Smooth muscle cell (in vitro differentiated cells): ENCODE data around the gene RAB14. TPM values are rescaled to one million over a fixed set of nuclear protein-coding genes. Genes with fewer than 3 reads are reported as not detected.

Source experiments
- DNase-seq: peaks from one replicate; lab custom pipeline; 2025; ENCODE audit not compliant: unreplicated experiment; lab: John Stamatoyannopoulos, UW
- H2AFZ ChIP-seq: fragments of 200-600 bp; sonication (generic); 2 replicates; pipeline ENCODE4 v1.6.0; 2016; ENCODE audit warnings: antibody characterized with exemption, low read depth, mild to moderate bottlenecking
- H3F3A ChIP-seq: fragments of 200-600 bp; sonication (generic); 2 replicates; pipeline ENCODE4 v1.6.0; 2017; ENCODE audit warnings: antibody characterized with exemption, low read depth
- H3K27ac ChIP-seq: fragments of 200-600 bp; sonication (generic); 2 replicates; pipeline ENCODE4 v1.5.1; 2016; ENCODE audit warnings: low read depth, mild to moderate bottlenecking
- H3K27me3 ChIP-seq: fragments of 200-600 bp; sonication (generic); 2 replicates; pipeline ENCODE4 v1.6.1; 2016; ENCODE audit warnings: low read depth, mild to moderate bottlenecking
- H3K36me3 ChIP-seq: fragments of 200-600 bp; sonication (generic); 2 replicates; pipeline ENCODE4 v1.5.1; 2016; ENCODE audit warnings: low read depth
- H3K4me1 ChIP-seq: fragments of 200-600 bp; sonication (generic); 2 replicates; pipeline ENCODE4 v1.5.1; 2016; ENCODE audit warnings: low read depth
- H3K4me2 ChIP-seq: fragments of 200-600 bp; sonication (generic); 2 replicates; pipeline ENCODE4 v1.6.0; 2016; ENCODE audit warnings: mild to moderate bottlenecking
- H3K4me3 ChIP-seq: fragments of 200-600 bp; sonication (generic); 2 replicates; pipeline ENCODE4 v1.5.1; 2016; ENCODE audit warnings: mild to moderate bottlenecking
- H3K79me2 ChIP-seq: fragments of 200-600 bp; sonication (generic); 2 replicates; pipeline ENCODE4 v1.6.0; 2016; ENCODE audit warnings: low read depth, mild to moderate bottlenecking
- H3K9ac ChIP-seq: fragments of 200-600 bp; sonication (generic); 2 replicates; pipeline ENCODE4 v1.6.0; 2016; ENCODE audit warnings: low read depth
- H3K9me3 ChIP-seq: fragments of 200-600 bp; sonication (generic); replicated peaks from 2 replicates; pipeline ENCODE4 v1.5.1; 2016; ENCODE audit warnings: low read depth
- H4K20me1 ChIP-seq: fragments of 200-600 bp; sonication (generic); 2 replicates; pipeline ENCODE4 v1.6.0; 2016; ENCODE audit warnings: low read depth
- CTCF ChIP-seq: fragments of 200-600 bp; sonication (generic); IDR thresholded peaks from 2 replicates; pipeline ENCODE4 v1.5.1; 2017; ENCODE audit warnings: borderline replicate concordance, mild to moderate bottlenecking, antibody characterized with exemption; ENCODE audit not compliant: insufficient read depth, poor library complexity, severe bottlenecking
- WGBS: methylation state at CpG from one replicate; pipeline ENCODE4 v1.1.7; 2016; ENCODE audit warnings: low lambda C conversion rate; 5-methylcytosine and 5-hydroxymethylcytosine counted together
- polyA plus RNA-seq: library from polyadenylated mRNA; unstranded; fragments of >200 nt; fragmentation: Nextera tagmentation; extraction: Ambion mirVana; gene quantifications from 2 replicates; pipeline ENCODE4 v1.2.1, GENCODE V29; 2016
- total RNA-seq: library from RNA; depleted of rRNA; stranded (reverse); fragments of >200 nt; gene quantifications from 2 replicates; pipeline ENCODE4 v1.2.3, GENCODE V29; 2014

RAB14 gene
- total and polyA plus RNA-seq, 2 experiments from 2014 or later: 49.3 to 51.4 TPM

DNA sequence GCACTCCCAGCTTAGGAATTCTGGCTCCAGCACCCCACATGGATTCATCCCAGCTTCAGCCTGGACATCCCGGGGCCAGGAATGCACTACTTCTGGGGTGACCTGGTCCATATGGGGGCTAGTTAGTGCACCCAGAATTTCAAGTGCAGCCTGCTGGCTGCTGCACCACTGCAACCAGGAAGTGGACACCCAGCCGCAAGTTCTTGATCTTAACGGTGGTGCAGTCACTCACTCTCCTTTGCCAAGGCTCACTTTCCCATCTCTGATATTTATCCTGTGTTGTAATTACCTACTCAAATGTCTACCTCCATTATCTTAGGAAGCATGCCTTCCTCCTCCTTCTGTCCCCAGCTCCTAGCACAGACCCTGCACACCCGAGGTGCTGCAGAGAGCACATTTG, 26.2 kb upstream of the RAB14 start:
- H4K20me1 ChIP-seq: no peaks in the 10 kb centered on the region
- WGBS: 89% methylated on average over 4 of the region's 4 CpGs
- no peaks in the 10 kb centered on the region for H3K79me2 ChIP-seq
- H3F3A ChIP-seq: no peaks in the 10 kb centered on the region
- no peaks in the 10 kb centered on the region for H3K4me1 ChIP-seq
- no peak for DNase-seq
- H2AFZ ChIP-seq: no peak overlapping the region
- H3K4me3 ChIP-seq: no peak overlapping the region
- no peaks in the 10 kb centered on the region for H3K36me3 ChIP-seq
- no peaks in the 10 kb centered on the region for H3K9me3 ChIP-seq
- no peak overlapping the region for H3K4me2 ChIP-seq
- no peak overlapping the region for H3K27ac ChIP-seq
- H3K27me3 ChIP-seq: no peaks in the 10 kb centered on the region
- H3K9ac ChIP-seq: no peak overlapping the region
- TF ChIP-seq CTCF: no peak

DNA sequence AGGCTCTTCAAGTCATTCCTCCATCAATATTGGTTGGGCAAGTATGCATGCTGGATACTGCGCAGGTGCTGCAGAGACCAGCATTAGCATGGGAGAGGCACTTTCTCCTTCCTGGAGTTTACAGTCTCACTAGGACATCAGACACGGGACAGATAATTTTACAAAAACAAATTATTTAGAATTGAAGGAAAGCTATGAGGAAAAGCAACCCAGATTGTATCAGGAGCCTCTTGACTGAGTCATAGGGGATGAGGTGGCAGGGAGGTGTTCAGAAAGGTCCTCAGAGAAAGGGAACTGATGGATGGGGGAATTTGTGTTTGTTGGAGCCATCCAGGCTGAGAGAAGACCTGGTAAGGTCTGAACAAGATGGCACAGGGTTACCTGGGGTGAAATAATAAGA, 24.5 kb upstream of the RAB14 start:
- H3K4me2 ChIP-seq: no peak overlapping the region
- H3K4me1 ChIP-seq: peaks cover 8% of the 10 kb centered on the region
- no peaks in the 10 kb centered on the region for H3K36me3 ChIP-seq
- H3K79me2 ChIP-seq: no peaks in the 10 kb centered on the region
- no peaks in the 10 kb centered on the region for H3F3A ChIP-seq
- no peaks in the 10 kb centered on the region for H3K27me3 ChIP-seq
- no peak for DNase-seq
- H3K9ac ChIP-seq: no peak overlapping the region
- H3K9me3 ChIP-seq: no peaks in the 10 kb centered on the region
- TF ChIP-seq CTCF: no peak
- H2AFZ ChIP-seq: no peak overlapping the region
- H3K27ac ChIP-seq: no peak overlapping the region
- H4K20me1 ChIP-seq: no peaks in the 10 kb centered on the region
- WGBS: 59% methylated on average over 2 of the region's 2 CpGs
- no peak overlapping the region for H3K4me3 ChIP-seq

DNA sequence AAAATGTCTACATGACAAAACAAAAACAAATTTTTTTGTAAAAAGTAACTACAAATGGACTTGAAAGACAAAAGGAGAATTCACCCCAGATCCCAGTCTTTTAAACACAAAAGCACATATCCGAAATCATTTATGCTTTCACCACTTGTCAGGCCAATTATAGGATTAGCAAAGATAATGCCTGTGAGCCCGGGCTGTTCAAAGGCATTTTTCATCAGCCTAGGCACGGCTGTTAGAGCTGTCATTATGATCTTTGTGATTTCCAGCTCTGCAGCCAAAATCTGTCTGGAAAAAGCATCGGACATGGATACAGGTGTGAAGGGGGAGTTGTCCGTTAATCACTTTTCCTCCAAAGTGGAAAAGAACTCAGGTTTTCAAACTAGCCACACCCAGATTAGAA, 23.6 kb upstream of the RAB14 start:
- Histone ChIP-seq H2AFZ (no peak overlapping the region), H3K4me1 (peaks cover 16% of the 10 kb centered on the region), H3K27ac (no peak overlapping the region), H3K9ac (no peak overlapping the region), H3F3A (no peaks in the 10 kb centered on the region), H3K36me3 (no peaks in the 10 kb centered on the region), H3K4me3 (no peak overlapping the region), H3K4me2 (no peak overlapping the region), H3K9me3 (no peaks in the 10 kb centered on the region), H4K20me1 (no peaks in the 10 kb centered on the region), H3K27me3 (no peaks in the 10 kb centered on the region), H3K79me2 (no peaks in the 10 kb centered on the region)
- 26% methylated on average over 5 of the region's 5 CpGs for WGBS
- no peak for TF ChIP-seq CTCF
- no peak for DNase-seq

DNA sequence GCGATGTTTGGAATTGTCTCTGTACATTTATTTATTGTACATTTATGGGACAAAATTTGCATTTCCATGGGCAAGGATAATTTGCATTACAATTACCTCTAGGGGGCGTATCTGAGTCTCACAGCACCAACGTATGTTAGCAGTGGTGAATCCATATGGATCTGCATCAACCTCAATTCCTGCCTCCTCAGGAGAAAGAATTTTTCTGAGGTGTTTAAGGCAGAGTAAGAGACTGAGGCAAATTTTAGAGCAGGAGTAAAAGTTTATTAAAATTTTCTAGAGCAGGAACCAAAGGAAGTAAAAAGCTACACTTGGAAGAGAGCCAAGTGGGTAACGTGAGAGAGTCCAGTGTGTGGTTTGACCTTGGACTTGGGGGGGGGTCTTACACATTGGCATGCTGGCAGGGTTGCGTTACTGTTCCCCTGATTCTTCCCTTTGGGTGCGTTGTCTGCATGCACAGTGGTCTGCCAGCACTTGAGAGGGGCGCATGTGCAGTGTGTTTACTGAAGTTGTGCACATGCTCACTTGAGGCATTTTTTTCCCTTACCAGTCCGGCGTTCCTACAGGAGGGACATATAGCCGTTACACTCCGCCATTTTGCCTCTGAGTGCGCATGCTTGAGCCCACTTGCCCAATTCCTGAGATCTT, 21.0 kb upstream of the RAB14 start:
- no peaks in the 10 kb centered on the region for H3K9me3 ChIP-seq
- no peak overlapping the region for H3K4me2 ChIP-seq
- peaks cover 16% of the 10 kb centered on the region for H3K4me1 ChIP-seq
- DNase-seq: no peak
- H3K36me3 ChIP-seq: no peaks in the 10 kb centered on the region
- TF ChIP-seq CTCF: peak; percentile 75
- H3K4me3 ChIP-seq: no peak overlapping the region
- H3K9ac ChIP-seq: no peak overlapping the region
- H3F3A ChIP-seq: no peaks in the 10 kb centered on the region
- no peaks in the 10 kb centered on the region for H4K20me1 ChIP-seq
- no peak overlapping the region for H2AFZ ChIP-seq
- no peaks in the 10 kb centered on the region for H3K79me2 ChIP-seq
- 78% methylated on average over 12 of the region's 12 CpGs for WGBS
- no peaks in the 10 kb centered on the region for H3K27me3 ChIP-seq
- H3K27ac ChIP-seq: no peak overlapping the region
